Osteoblast (primary cell): ENCODE data around the gene MAU2. TPM values are rescaled to one million over a fixed set of nuclear protein-coding genes. Genes with fewer than 3 reads are reported as not detected.

Experiments used
- DNase-seq: peaks from one replicate; pipeline ENCODE4 v3.0.0; 2011; ENCODE audit warnings: low spot score, mixed read lengths; ENCODE audit not compliant: insufficient read length; ENCODE audit errors: missing footprints
- H2AFZ ChIP-seq: 2 replicates; pipeline ENCODE4 v1.6.0; 2011; ENCODE audit warnings: mild to moderate bottlenecking, low read length
- H3K27ac ChIP-seq: 2 replicates; pipeline ENCODE4 v1.5.1; 2011; ENCODE audit warnings: mild to moderate bottlenecking, low read depth, low read length, moderate library complexity
- H3K27me3 ChIP-seq: 2 replicates; pipeline ENCODE4 v1.6.0; 2012; ENCODE audit warnings: mild to moderate bottlenecking, control low read depth, inconsistent platforms, low read length, moderate library complexity; ENCODE audit not compliant: insufficient read depth
- H3K36me3 ChIP-seq: 2 replicates; pipeline ENCODE4 v1.5.1; 2011; ENCODE audit warnings: mild to moderate bottlenecking, low read length, control low read depth, moderate library complexity; ENCODE audit not compliant: insufficient read depth
- H3K4me1 ChIP-seq: 2 replicates; pipeline ENCODE4 v1.5.1; 2011; ENCODE audit warnings: mild to moderate bottlenecking, low read length, control low read depth, moderate library complexity; ENCODE audit not compliant: insufficient read depth
- H3K4me2 ChIP-seq: 2 replicates; pipeline ENCODE4 v1.6.0; 2011; ENCODE audit warnings: mild to moderate bottlenecking, low read length; ENCODE audit not compliant: insufficient read depth
- H3K4me3 ChIP-seq: fragments of 200-600 bp; sonication (generic); 3 replicates; pipeline ENCODE4 v1.5.1; 2012; ENCODE audit warnings: mild to moderate bottlenecking, low read length, inconsistent platforms; ENCODE audit not compliant: insufficient read depth
- H3K79me2 ChIP-seq: 2 replicates; pipeline ENCODE4 v1.6.0; 2012; ENCODE audit warnings: mild to moderate bottlenecking, low read length, control low read depth, inconsistent platforms; ENCODE audit not compliant: insufficient read depth
- H3K9me3 ChIP-seq: 2 replicates; pipeline ENCODE4 v1.5.1; 2011; ENCODE audit warnings: low read depth, low read length, control low read depth
- H4K20me1 ChIP-seq: 2 replicates; pipeline ENCODE4 v1.6.0; 2012; ENCODE audit warnings: mild to moderate bottlenecking, low read length, control low read depth; ENCODE audit not compliant: insufficient read depth
- CTCF ChIP-seq: IDR thresholded peaks from 2 replicates; pipeline ENCODE4 v1.5.1; 2011; ENCODE audit warnings: mild to moderate bottlenecking, low read depth, low read length, moderate library complexity; ENCODE audit errors: extremely low read depth
- total RNA-seq: library from RNA; depleted of rRNA; stranded (reverse); fragments of >200 nt; gene quantifications from 2 replicates; pipeline ENCODE4 v1.2.3, GENCODE V29; 2012

MAU2 gene
- total RNA-seq, 1 donor, result 39.1 TPM

GRCh38 chr19:19274716-19275565, 45.7 kb upstream of the MAU2 start:
- no peak overlapping the region for H2AFZ ChIP-seq
- no peak overlapping the region for H3K4me2 ChIP-seq
- H4K20me1 ChIP-seq, result no peaks in the 10 kb centered on the region
- H3K4me1 ChIP-seq, result no peaks in the 10 kb centered on the region
- peaks cover 4% of the 10 kb centered on the region for H3K27me3 ChIP-seq
- no peak for TF ChIP-seq CTCF
- peaks cover 20% of the 10 kb centered on the region for H3K36me3 ChIP-seq
- no peaks in the 10 kb centered on the region for H3K79me2 ChIP-seq
- peak; percentile 73 for DNase-seq
- H3K27ac ChIP-seq, result no peak overlapping the region
- H3K4me3 ChIP-seq, result no peak overlapping the region
- no peaks in the 10 kb centered on the region for H3K9me3 ChIP-seq

- H3K27ac ChIP-seq, result no peak overlapping the region
- peaks cover 29% of the 10 kb centered on the region for H3K36me3 ChIP-seq
- no peaks in the 10 kb centered on the region for H3K9me3 ChIP-seq
- H3K4me1 ChIP-seq, result no peaks in the 10 kb centered on the region
- no peak overlapping the region for H3K4me2 ChIP-seq
- peaks cover 4% of the 10 kb centered on the region for H3K27me3 ChIP-seq
- DNase-seq, result peak; percentile 96
- TF ChIP-seq CTCF, result no peak
- H4K20me1 ChIP-seq, result peaks cover 3% of the 10 kb centered on the region
- no peak overlapping the region for H3K4me3 ChIP-seq
- H2AFZ ChIP-seq, result no peak overlapping the region
- H3K79me2 ChIP-seq, result no peaks in the 10 kb centered on the region
These were observed 44.2 kb upstream of the MAU2 start for GRCh38 chr19:19276386-19276785.

- peaks cover 4% of the 10 kb centered on the region for H3K27me3 ChIP-seq
- no peak for TF ChIP-seq CTCF
- no peaks in the 10 kb centered on the region for H3K4me1 ChIP-seq
- H3K27ac ChIP-seq, result no peak overlapping the region
- peaks cover 3% of the 10 kb centered on the region for H4K20me1 ChIP-seq
- H3K4me2 ChIP-seq, result no peak overlapping the region
- no peaks in the 10 kb centered on the region for H3K79me2 ChIP-seq
- peaks cover 33% of the 10 kb centered on the region for H3K36me3 ChIP-seq
- H3K9me3 ChIP-seq, result no peaks in the 10 kb centered on the region
- H2AFZ ChIP-seq, result no peak overlapping the region
- peak; percentile 50 for DNase-seq
- H3K4me3 ChIP-seq, result no peak overlapping the region
These were observed 43.8 kb upstream of the MAU2 start for GRCh38 chr19:19276851-19277250.

GRCh38 chr19:19278315-19278714, 42.3 kb upstream of the MAU2 start:
- H3K9me3 ChIP-seq, result no peaks in the 10 kb centered on the region
- no peak overlapping the region for H2AFZ ChIP-seq
- H3K4me2 ChIP-seq, result no peak overlapping the region
- H3K4me1 ChIP-seq, result no peaks in the 10 kb centered on the region
- peaks cover 3% of the 10 kb centered on the region for H4K20me1 ChIP-seq
- no peak overlapping the region for H3K27ac ChIP-seq
- H3K36me3 ChIP-seq, result peaks cover 33% of the 10 kb centered on the region
- no peak for TF ChIP-seq CTCF
- H3K27me3 ChIP-seq, result no peaks in the 10 kb centered on the region
- no peak overlapping the region for H3K4me3 ChIP-seq
- H3K79me2 ChIP-seq, result no peaks in the 10 kb centered on the region
- DNase-seq, result peak; percentile 56
